ENCODE data around the gene SRRM2. TPM values are rescaled to one million over a fixed set of nuclear protein-coding genes. Genes with fewer than 3 reads are reported as not detected.

The SRRM2 gene
- total RNA-seq, 1 donor from 2014 or later: 699 TPM

DNA sequence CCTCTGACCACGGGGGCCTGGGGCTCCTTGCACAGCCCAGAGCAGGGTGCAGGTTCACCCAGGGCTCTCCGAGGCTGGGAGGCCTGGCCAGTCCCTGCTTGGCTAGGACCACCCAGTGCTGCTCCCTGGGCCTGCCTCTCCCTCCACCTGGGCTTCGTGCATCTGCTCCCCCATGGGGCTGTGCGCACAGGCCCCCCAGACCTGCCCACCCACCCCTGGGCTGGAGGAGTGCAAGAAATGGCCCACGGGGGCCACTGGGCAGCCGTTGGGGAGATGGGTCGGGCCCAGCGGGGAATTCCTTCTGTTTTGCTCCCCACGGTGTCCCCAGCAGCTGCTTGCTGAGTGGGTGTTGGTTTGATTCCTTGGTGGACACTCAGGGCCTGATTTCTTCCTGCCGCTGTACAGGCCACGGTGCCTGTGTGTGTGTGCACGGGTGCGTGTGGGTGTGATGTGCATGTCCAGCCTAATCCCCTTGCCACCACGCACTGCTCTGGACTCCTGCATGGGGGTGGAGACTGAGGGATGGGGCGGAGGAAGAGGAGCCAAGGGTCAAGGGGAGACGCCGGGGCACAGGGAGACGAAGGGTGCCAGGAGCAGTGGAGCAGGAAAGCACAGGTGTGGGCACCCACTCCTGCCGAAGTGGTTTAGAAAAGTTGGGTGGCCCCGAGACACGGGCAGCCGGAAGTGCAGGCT, 40.9 kb upstream of the SRRM2 start:
- Mint-ChIP-seq H3K27me3 (ENCODE audit: unreplicated experiment) (peaks cover 13% of the 10 kb centered on the region), H3K4me1 (ENCODE audit: low read depth, unreplicated experiment) (peaks cover 5% of the 10 kb centered on the region), H3K4me3 (ENCODE audit: unreplicated experiment) (no peak overlapping the region), H3K36me3 (ENCODE audit: unreplicated experiment) (no peaks in the 10 kb centered on the region), H3K9me3 (ENCODE audit: unreplicated experiment) (no peaks in the 10 kb centered on the region), H3K27ac (ENCODE audit: unreplicated experiment) (no peak overlapping the region)
- TF ChIP-seq, protein P1, sequence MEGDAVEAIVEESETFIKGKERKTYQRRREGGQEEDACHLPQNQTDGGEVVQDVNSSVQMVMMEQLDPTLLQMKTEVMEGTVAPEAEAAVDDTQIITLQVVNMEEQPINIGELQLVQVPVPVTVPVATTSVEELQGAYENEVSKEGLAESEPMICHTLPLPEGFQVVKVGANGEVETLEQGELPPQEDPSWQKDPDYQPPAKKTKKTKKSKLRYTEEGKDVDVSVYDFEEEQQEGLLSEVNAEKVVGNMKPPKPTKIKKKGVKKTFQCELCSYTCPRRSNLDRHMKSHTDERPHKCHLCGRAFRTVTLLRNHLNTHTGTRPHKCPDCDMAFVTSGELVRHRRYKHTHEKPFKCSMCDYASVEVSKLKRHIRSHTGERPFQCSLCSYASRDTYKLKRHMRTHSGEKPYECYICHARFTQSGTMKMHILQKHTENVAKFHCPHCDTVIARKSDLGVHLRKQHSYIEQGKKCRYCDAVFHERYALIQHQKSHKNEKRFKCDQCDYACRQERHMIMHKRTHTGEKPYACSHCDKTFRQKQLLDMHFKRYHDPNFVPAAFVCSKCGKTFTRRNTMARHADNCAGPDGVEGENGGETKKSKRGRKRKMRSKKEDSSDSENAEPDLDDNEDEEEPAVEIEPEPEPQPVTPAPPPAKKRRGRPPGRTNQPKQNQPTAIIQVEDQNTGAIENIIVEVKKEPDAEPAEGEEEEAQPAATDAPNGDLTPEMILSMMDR (IDR thresholded peaks at IDR 0.05; ENCODE audit: partially characterized antibody, unreplicated experiment): no peak
- no peak for DNase-seq

GRCh38 chr16:2712063-2712441, 40.4 kb upstream of the SRRM2 start:
- Mint-ChIP-seq H3K36me3 (ENCODE audit: unreplicated experiment) (no peaks in the 10 kb centered on the region), H3K27ac (ENCODE audit: unreplicated experiment) (no peak overlapping the region), H3K9me3 (ENCODE audit: unreplicated experiment) (no peaks in the 10 kb centered on the region), H3K4me3 (ENCODE audit: unreplicated experiment) (no peak overlapping the region), H3K27me3 (ENCODE audit: unreplicated experiment) (peaks cover 13% of the 10 kb centered on the region), H3K4me1 (ENCODE audit: low read depth, unreplicated experiment) (peaks cover 5% of the 10 kb centered on the region)
- TF ChIP-seq, protein P1 (IDR thresholded peaks at IDR 0.05; ENCODE audit: partially characterized antibody, unreplicated experiment): no peak
- DNase-seq: no peak

GRCh38 chr16:2712546-2712945, 39.9 kb upstream of the SRRM2 start:
- no peaks in the 10 kb centered on the region for H3K36me3 Mint-ChIP-seq (ENCODE audit: unreplicated experiment)
- H3K27ac Mint-ChIP-seq (ENCODE audit: unreplicated experiment): no peak overlapping the region
- TF ChIP-seq, protein P1 (IDR thresholded peaks at IDR 0.05; ENCODE audit: partially characterized antibody, unreplicated experiment): no peak
- peaks cover 5% of the 10 kb centered on the region for H3K4me1 Mint-ChIP-seq (ENCODE audit: low read depth, unreplicated experiment)
- no peak overlapping the region for H3K4me3 Mint-ChIP-seq (ENCODE audit: unreplicated experiment)
- no peaks in the 10 kb centered on the region for H3K9me3 Mint-ChIP-seq (ENCODE audit: unreplicated experiment)
- H3K27me3 Mint-ChIP-seq (ENCODE audit: unreplicated experiment): peaks cover 13% of the 10 kb centered on the region
- no peak for DNase-seq

DNA sequence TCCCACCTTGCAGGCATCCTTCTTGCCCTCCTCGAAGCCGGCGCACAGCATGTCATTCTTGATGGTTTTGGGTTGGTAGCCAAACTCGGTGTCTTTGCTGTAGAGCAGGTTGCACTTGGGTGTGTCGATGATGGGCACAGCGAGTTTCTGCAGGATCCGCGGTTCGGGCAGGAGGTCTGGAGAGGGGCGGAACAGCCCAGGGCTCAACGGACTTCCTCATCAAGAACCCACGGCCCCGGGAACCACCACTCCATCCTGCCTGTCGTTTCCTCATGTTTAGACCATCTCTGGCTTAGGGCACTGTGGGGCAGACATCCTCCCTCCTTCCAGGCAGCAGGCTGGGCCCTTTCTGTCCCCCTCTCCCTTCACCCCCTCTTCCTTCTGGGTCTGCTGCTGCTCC, 38.9 kb upstream of the SRRM2 start:
- Mint-ChIP-seq H3K27ac (ENCODE audit: unreplicated experiment) (no peak overlapping the region), H3K36me3 (ENCODE audit: unreplicated experiment) (no peaks in the 10 kb centered on the region)

More for the DNA sequence above, 38.9 kb upstream of the SRRM2 start:
- DNase-seq: no peak
- H3K27me3 Mint-ChIP-seq (ENCODE audit: unreplicated experiment): peaks cover 14% of the 10 kb centered on the region
- no peak overlapping the region for H3K4me3 Mint-ChIP-seq (ENCODE audit: unreplicated experiment)
- peaks cover 5% of the 10 kb centered on the region for H3K4me1 Mint-ChIP-seq (ENCODE audit: low read depth, unreplicated experiment)
- H3K9me3 Mint-ChIP-seq (ENCODE audit: unreplicated experiment): peaks cover 2% of the 10 kb centered on the region
- TF ChIP-seq, protein P1 (IDR thresholded peaks at IDR 0.05; ENCODE audit: partially characterized antibody, unreplicated experiment): no peak

Measured in glutamatergic neuron (in vitro differentiated cells).